Nephron progenitor cell (in vitro differentiated cells): ENCODE data around the gene PGAP1.
A peak's percentile ranks its signal among the peaks of the same experiment; 100 is the strongest.

Source experiments
- DNase-seq: peaks from one replicate; pipeline ENCODE4 v3.0.0; 2021
- H3K27ac Mint-ChIP-seq: 2 replicates; pipeline ENCODE4 v1.8.0; 2021; ENCODE audit warnings: mild to moderate bottlenecking, moderate library complexity, mixed read lengths
- H3K27me3 Mint-ChIP-seq: 2 replicates; pipeline ENCODE4 v1.8.0; 2021; ENCODE audit warnings: mild to moderate bottlenecking, low read depth, mixed read lengths; ENCODE audit not compliant: poor library complexity
- H3K36me3 Mint-ChIP-seq: 2 replicates; pipeline ENCODE4 v1.8.0; 2021; ENCODE audit warnings: low read depth, mixed read lengths
- H3K4me1 Mint-ChIP-seq: 2 replicates; pipeline ENCODE4 v1.8.0; 2021; ENCODE audit warnings: mixed read lengths
- H3K4me3 Mint-ChIP-seq: 2 replicates; pipeline ENCODE4 v1.8.0; 2021; ENCODE audit warnings: mild to moderate bottlenecking, moderate library complexity, mixed read lengths
- H3K9me3 Mint-ChIP-seq: 2 replicates; pipeline ENCODE4 v1.8.0; 2021; ENCODE audit warnings: mild to moderate bottlenecking, moderate library complexity, mixed read lengths
- CTCF ChIP-seq: fragments of 200-600 bp; sonication (generic); IDR thresholded peaks from 2 replicates; pipeline ENCODE4 v1.5.0; 2021; ENCODE audit warnings: antibody characterized with exemption

PGAP1 gene

GRCh38 chr2:196962325-196962724 is 35.8 kb upstream of the PGAP1 start:
- peaks cover 2% of the 10 kb centered on the region for H3K9me3 Mint-ChIP-seq
- peaks cover 2% of the 10 kb centered on the region for H3K36me3 Mint-ChIP-seq
- H3K27ac Mint-ChIP-seq = no peak overlapping the region
- no peak for DNase-seq
- no peak for TF ChIP-seq CTCF
- no peak overlapping the region for H3K4me3 Mint-ChIP-seq
- peaks cover 6% of the 10 kb centered on the region for H3K27me3 Mint-ChIP-seq
- H3K4me1 Mint-ChIP-seq = peaks cover 18% of the 10 kb centered on the region

- Mint-ChIP-seq H3K4me1 (peaks cover 14% of the 10 kb centered on the region), H3K36me3 (no peaks in the 10 kb centered on the region), H3K9me3 (no peaks in the 10 kb centered on the region), H3K27me3 (peaks cover 6% of the 10 kb centered on the region), H3K27ac (no peak overlapping the region), H3K4me3 (no peak overlapping the region)
- no peak for DNase-seq
- no peak for TF ChIP-seq CTCF
These were observed 35.4 kb upstream of the PGAP1 start for GRCh38 chr2:196961889-196962288.

DNA sequence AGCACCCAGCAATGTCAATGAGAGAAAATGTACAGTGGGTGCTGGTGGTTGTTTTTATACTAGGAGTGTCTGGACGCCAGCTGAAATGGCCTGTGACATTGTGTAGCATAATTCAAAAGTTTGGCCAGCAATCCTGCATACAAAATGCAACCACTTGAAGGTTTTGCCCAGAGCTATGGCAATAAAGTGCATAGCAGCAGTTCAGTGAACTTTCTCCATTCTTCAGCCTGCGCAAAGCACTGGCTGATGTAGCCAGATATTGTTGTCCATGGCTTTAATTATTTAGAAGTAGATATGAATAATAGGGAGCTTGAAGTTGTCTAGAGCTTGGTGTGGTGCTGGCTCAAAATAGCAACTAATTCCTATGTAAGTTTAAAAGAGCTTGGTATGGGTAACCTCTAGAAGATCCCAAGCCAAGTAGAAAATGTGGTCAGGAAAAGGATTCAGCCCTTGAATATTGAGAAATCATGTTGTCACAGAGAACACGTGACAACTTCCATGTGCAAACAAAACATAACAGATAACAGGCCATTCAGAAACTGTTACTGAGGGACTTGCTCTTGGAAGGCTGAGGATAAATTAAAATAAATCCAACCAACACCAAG is 33.3 kb upstream of the PGAP1 start:
- DNase-seq = no peak
- Mint-ChIP-seq H3K27ac (peak overlapping the region; percentile 16), H3K36me3 (no peaks in the 10 kb centered on the region), H3K4me3 (no peak overlapping the region), H3K4me1 (no peaks in the 10 kb centered on the region), H3K9me3 (no peaks in the 10 kb centered on the region), H3K27me3 (peaks cover 6% of the 10 kb centered on the region)
- no peak for TF ChIP-seq CTCF

DNA sequence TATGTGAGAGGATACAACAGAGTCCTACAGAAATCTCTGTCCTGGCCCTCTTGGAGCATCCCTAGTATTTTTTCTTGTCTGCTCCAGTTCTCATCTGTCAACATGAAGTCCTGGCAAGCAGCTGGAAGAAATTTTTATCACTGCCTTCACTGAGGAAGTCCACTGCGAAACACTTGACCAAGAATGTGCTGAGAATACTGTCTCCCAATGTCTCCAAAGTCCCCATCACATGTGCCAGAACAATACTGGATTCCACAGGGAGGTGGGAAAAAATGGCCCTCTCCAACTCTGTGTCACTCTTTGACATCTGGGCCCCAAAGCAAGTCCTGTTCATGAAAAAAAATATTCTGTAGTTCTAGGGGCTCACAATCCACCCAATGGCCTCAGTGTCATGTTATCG is 32.8 kb upstream of the PGAP1 start:
- Mint-ChIP-seq H3K9me3 (no peaks in the 10 kb centered on the region), H3K4me3 (no peak overlapping the region), H3K27ac (peak overlapping the region; percentile 16), H3K27me3 (peaks cover 6% of the 10 kb centered on the region), H3K4me1 (no peaks in the 10 kb centered on the region), H3K36me3 (no peaks in the 10 kb centered on the region)
- DNase-seq = no peak
- no peak for TF ChIP-seq CTCF

DNA sequence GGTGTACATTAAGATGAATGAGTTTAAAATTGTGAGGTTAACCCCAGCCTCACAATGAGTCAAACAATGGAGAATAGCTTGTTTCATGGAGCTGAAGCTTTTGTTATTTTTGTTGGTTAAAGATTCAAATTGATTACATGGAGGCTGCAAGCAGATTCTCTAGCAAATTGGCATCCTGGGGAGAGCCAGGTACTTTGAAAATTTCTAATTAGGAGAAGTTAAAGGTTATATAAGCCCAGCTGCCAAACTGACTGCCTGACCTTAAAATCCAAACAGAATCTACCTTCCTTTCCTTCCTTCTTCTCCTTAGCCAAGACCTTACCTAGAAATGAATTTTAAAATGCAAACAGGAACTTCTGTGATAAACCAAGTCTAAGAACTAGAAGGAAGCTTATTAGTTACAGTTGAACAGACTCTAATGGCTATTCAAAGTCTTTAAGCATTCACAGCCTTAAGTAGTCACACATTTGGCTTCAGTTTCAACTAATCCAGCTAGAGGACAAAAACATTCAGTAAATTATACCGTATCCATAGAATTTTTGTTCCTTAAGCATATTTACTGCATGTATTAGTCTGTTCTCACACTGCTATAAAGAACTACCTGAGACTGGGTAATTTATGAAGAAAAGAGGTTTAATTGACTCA is 31.5 kb upstream of the PGAP1 start:
- Mint-ChIP-seq H3K9me3 (no peaks in the 10 kb centered on the region), H3K27ac (peak overlapping the region; percentile 34), H3K4me1 (no peaks in the 10 kb centered on the region), H3K27me3 (no peaks in the 10 kb centered on the region), H3K36me3 (no peaks in the 10 kb centered on the region), H3K4me3 (no peak overlapping the region)
- TF ChIP-seq CTCF = no peak
- DNase-seq = no peak

DNA sequence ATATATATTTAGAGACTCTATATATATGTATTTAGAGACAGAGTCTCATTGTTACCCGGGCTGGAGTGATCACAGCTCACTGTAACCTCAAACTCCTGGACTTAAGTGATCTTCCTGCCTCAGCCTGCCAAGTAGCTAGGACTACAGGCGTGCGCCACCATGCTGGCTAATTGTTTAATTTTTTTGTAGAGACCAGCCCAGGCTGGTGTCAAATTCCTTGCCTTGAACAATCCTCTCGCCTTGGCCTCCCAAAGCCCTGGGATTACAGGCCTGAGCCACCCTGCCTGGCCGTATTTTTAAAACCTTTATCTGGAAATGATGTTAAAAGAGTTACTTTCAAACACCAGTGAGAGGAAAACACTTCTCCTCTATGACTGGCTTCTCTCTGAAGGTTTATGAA is 30.9 kb upstream of the PGAP1 start:
- no peak for TF ChIP-seq CTCF
- Mint-ChIP-seq H3K4me3 (no peak overlapping the region), H3K4me1 (no peaks in the 10 kb centered on the region)

More for the DNA sequence above, 30.9 kb upstream of the PGAP1 start:
- H3K9me3 Mint-ChIP-seq = no peaks in the 10 kb centered on the region
- no peak overlapping the region for H3K27ac Mint-ChIP-seq
- DNase-seq = no peak
- no peaks in the 10 kb centered on the region for H3K27me3 Mint-ChIP-seq
- H3K36me3 Mint-ChIP-seq = no peaks in the 10 kb centered on the region
